GM12864 (cell line): ENCODE results near the gene SNRK.

Source experiments
- DNase-seq: peaks from one replicate; pipeline ENCODE4 v3.0.0-alpha.2; 2011; ENCODE audit warnings: low read depth
- H3K4me3 ChIP-seq: 2 replicates; pipeline ENCODE4 v1.5.1; 2011; ENCODE audit warnings: mild to moderate bottlenecking, low read depth, low read length, control low read depth
- TF ChIP-seq, protein P1 (sequence below): IDR thresholded peaks from 2 replicates; pipeline ENCODE4 v1.5.1; 2011; ENCODE audit warnings: low read depth, mild to moderate bottlenecking, moderate library complexity, low read length, control low read depth, inconsistent platforms; ENCODE audit errors: missing control alignments

Gene SNRK

DNA sequence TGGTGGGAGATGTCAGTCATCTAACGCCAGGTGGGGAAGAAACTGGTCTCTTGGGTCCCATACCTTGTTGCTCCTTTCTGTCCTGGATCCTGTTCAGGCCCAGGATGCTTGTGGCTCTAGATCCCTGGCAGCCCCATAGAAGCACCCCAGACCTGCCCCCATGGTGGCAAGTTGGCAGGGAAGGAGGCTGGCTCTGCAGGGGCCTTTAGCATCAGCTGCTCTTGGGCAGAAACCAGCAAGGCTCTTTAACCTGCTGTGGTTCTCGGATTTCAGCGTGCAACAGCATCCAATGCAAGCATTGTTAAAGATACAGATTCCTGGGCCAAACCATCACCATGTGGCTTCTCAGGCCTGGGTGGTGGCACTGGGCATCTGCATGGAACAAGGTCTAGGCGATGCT, 75.8 kb downstream of the SNRK start:
- no peak for DNase-seq
- TF ChIP-seq, protein P1, sequence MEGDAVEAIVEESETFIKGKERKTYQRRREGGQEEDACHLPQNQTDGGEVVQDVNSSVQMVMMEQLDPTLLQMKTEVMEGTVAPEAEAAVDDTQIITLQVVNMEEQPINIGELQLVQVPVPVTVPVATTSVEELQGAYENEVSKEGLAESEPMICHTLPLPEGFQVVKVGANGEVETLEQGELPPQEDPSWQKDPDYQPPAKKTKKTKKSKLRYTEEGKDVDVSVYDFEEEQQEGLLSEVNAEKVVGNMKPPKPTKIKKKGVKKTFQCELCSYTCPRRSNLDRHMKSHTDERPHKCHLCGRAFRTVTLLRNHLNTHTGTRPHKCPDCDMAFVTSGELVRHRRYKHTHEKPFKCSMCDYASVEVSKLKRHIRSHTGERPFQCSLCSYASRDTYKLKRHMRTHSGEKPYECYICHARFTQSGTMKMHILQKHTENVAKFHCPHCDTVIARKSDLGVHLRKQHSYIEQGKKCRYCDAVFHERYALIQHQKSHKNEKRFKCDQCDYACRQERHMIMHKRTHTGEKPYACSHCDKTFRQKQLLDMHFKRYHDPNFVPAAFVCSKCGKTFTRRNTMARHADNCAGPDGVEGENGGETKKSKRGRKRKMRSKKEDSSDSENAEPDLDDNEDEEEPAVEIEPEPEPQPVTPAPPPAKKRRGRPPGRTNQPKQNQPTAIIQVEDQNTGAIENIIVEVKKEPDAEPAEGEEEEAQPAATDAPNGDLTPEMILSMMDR: no peak
- no peak overlapping the region for H3K4me3 ChIP-seq

DNA sequence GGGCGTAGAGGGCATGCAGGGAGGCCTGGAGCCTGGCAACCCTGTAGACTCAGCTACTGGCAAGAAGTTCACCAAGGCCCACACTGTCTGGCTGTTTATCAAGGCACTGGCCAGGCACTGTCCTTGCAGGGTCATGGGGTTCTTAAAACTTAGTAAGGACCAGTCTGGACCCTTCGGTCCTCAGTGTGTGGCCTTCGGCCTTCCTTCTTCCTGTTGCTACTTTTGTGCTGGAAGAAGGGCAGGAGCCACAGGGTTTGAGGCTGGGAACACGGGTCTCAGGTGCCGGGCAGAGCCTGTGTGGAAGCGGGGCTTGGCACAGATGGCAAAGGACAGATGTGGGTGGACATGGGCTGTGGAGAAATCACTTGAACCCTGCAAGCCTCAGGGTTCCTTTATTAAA, 76.6 kb downstream of the SNRK start:
- TF ChIP-seq, protein P1: no peak
- H3K4me3 ChIP-seq: no peak overlapping the region
- DNase-seq: no peak

DNA sequence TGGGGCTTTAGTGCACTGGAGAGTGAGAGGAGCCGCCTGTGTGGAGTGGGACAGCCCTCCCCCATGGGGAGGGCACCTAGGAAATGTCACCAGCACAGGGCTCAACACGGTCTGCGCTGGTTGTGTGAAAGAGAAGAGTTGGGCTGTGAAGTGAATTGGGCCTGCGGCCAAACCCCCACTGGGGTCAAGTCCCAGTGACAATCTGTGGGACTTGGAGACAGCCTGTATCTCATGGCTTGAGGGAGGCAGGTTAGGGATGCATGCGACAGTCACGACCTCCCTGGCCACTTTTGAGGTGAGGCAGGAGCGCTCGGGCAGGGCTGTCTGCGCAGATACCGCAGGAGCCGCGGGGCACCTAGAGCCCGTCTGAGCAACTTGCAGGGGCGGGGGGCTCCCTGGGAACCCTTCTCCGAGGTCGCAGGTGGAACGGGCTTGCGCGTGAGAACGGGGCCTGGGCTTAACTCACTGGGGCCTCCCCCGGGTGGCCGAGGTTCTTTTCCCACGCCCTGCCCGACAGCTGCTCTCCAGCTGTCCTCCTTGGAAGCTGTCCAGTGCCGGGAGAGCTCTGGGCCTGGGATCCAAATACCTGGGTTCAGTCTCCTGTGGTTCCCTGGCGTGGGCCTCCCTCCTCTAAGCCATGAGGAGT, 77.4 kb downstream of the SNRK start:
- H3K4me3 ChIP-seq: no peak overlapping the region
- TF ChIP-seq, protein P1: no peak
- no peak for DNase-seq

DNA sequence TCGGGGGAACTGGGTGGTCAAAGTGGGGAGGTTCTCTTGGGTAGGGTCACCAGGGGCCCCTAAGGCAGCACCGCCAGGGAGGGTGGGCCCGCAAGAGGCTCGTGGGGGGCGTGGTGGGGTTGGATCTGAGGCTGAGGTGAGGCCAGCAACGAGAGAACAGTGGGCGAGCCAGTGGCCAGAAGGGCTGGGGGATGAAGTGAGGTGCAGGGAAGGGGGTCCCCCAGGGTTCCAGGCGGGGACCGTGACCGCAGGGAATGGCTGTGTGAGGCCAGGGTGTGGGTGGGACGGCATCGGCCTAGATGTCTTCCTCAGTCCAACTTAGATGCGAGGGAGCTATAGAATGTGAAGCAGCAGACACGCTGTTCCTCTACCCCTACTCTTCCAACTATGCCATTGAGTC, 78.2 kb downstream of the SNRK start:
- TF ChIP-seq, protein P1: no peak
- no peak for DNase-seq
- no peak overlapping the region for H3K4me3 ChIP-seq

DNA sequence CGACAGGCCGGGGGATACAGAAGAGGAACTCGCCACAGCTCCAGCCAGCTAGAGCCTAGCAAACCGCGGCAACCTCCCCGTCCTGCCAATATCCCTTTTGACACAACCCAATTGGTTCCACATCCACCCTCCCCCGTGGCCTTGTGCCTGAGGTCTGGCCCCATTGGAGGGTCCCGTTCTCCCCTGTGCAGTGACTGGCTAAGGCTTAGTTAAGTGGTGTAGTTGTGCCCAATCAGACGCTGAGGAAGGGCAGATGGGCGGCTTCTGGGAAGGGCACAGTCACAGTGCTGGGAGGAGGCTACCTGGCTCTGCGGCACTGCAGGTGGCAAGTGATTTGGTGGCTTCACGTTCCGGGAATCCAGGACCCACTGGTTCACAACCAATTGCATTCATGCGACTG, 78.6 kb downstream of the SNRK start:
- TF ChIP-seq, protein P1: no peak
- DNase-seq: no peak
- no peak overlapping the region for H3K4me3 ChIP-seq

DNA sequence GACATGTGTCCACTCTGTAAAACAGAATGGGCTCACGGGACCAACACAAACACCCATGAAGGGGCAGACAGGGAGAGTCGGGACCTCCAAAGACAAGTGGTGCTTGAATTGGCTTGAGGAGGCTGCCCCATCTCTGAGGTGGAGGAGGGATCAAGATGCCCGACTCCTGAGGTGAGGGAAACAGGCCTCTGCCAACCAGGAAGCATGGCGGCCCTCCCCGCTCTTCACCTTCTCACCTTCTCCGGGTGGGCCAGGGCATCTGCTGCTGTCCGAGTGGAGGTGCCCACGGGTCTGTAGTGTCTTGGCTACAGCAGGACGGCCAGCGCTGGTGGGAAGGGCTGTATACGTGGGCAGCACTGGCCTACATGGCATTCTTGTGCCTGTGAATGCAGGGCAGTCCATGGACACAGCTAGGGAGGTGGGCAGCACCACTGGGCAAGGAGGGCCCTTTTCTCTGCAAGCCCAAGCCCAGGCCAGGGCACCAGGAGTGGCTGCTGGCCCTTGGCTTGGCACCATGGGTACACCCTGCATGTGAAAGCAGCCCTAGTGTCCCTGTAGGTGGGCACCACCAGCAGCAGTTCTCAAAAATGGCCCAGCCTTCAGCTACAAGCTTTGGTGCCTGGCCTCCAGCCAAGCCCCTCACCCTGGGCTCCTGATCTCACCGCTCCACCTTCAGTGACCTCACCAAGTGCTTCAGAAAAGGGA, 79.4 kb downstream of the SNRK start:
- TF ChIP-seq, protein P1: no peak
- no peak overlapping the region for H3K4me3 ChIP-seq
- no peak for DNase-seq

DNA sequence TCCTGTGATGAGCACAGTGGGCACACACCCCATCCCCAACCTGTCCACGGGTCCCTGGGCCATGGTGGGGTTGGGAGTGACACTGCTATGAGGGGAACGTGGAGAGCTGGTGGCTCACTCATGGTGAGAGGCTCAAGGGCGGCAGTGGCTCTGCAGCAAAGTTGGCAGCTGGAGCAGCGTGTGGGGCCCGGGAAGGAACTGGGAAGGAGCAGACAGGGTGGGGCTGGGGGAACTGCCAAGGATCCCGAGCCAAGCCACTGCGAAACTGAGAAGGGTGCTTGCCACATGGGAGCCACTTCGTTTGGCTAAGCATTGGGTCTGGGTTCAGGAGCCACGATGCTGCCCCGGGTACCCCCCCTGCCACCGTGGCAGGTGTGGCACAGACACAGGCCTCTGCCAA, 80.1 kb downstream of the SNRK start:
- TF ChIP-seq, protein P1: no peak
- DNase-seq: no peak
- no peak overlapping the region for H3K4me3 ChIP-seq
